WTC11 (cell line): Measurements from ENCODE around the gene LAMA4. TPM values are rescaled to one million over a fixed set of nuclear protein-coding genes. Genes with fewer than 3 reads are reported as not detected.

Experiments used
- ATAC-seq: fragments of 200-7000 bp; cut with Tn5 transposase; 2 replicates; pipeline ENCODE4 v1.10.0; 2021; ENCODE audit warnings: mild to moderate bottlenecking, moderate library complexity
- CTCF ChIA-PET: fragments of 300-600 bp; sonication (Branson Sonifier 250); formaldehyde crosslinking; loops from one replicate; lab custom pipeline; 2021; ENCODE audit warnings: antibody characterized with exemption; lab: Charles Lee
- POLR2A ChIA-PET: fragments of 350-600 bp; sonication (Branson Sonifier 250); formaldehyde crosslinking; loops from one replicate; lab custom pipeline; 2021; ENCODE audit warnings: antibody characterized with exemption; lab: Charles Lee
- DNase-seq: peaks from one replicate; pipeline ENCODE4 v3.0.0; 2021; ENCODE audit warnings: low spot score
- H3K27ac Mint-ChIP-seq: 2 replicates; pipeline ENCODE4 v1.8.0; 2021; ENCODE audit warnings: mixed read lengths
- H3K27me3 Mint-ChIP-seq: 2 replicates; pipeline ENCODE4 v1.8.0; 2021; ENCODE audit warnings: low read depth, mild to moderate bottlenecking, moderate library complexity, mixed read lengths
- H3K36me3 Mint-ChIP-seq: 2 replicates; pipeline ENCODE4 v1.8.0; 2021; ENCODE audit warnings: mixed read lengths
- H3K4me1 Mint-ChIP-seq: 2 replicates; pipeline ENCODE4 v1.8.0; 2022; ENCODE audit warnings: mixed read lengths
- H3K4me3 Mint-ChIP-seq: 2 replicates; pipeline ENCODE4 v1.8.0; 2021; ENCODE audit warnings: mild to moderate bottlenecking, moderate library complexity, mixed read lengths
- H3K9me3 Mint-ChIP-seq: 2 replicates; pipeline ENCODE4 v1.8.0; 2021; ENCODE audit warnings: mixed read lengths
- ATF6 ChIP-seq: sonication (generic); formaldehyde crosslinking; IDR thresholded peaks from 2 replicates; pipeline ENCODE4 v1.8.1; 2023; ENCODE audit warnings: mild to moderate bottlenecking, missing genetic modification reagents
- ERG ChIP-seq: fragments of 250-450 bp; sonication (Bioruptor Pico); IDR thresholded peaks from 2 replicates; pipeline ENCODE4 v1.8.0; 2021; ENCODE audit warnings: mild to moderate bottlenecking
- FOXP4 ChIP-seq: sonication (generic); formaldehyde crosslinking; IDR thresholded peaks from 2 replicates; pipeline ENCODE4 v1.8.0; 2022; ENCODE audit warnings: mild to moderate bottlenecking, missing genetic modification reagents
- GRHL2 ChIP-seq: fragments of 250-450 bp; sonication (Bioruptor Pico); IDR thresholded peaks from 2 replicates; pipeline ENCODE4 v1.8.0; 2022; ENCODE audit warnings: mild to moderate bottlenecking, moderate library complexity; ENCODE audit not compliant: insufficient replicate concordance, severe bottlenecking
- JAZF1 ChIP-seq: fragments of 250-450 bp; sonication (Bioruptor Pico); IDR thresholded peaks from 2 replicates; pipeline ENCODE4 v1.9.0; 2021; ENCODE audit warnings: moderate library complexity, mild to moderate bottlenecking, inconsistent platforms
- MXD4 ChIP-seq: fragments of 250-450 bp; sonication (Bioruptor Pico); IDR thresholded peaks from 2 replicates; pipeline ENCODE4 v1.8.0; 2021; ENCODE audit warnings: mild to moderate bottlenecking, moderate library complexity, borderline replicate concordance
- PRRX2 ChIP-seq: fragments of 250-450 bp; sonication (Bioruptor Pico); IDR thresholded peaks from 2 replicates; pipeline ENCODE4 v1.8.0; 2021; ENCODE audit warnings: mild to moderate bottlenecking
- STAT6 ChIP-seq: sonication (generic); formaldehyde crosslinking; conservative IDR thresholded peaks from 2 replicates; pipeline ENCODE4 v1.8.1; 2023; ENCODE audit warnings: mild to moderate bottlenecking, low read depth, missing genetic modification reagents, moderate library complexity
- USF2 ChIP-seq: sonication (generic); formaldehyde crosslinking; IDR thresholded peaks from 2 replicates; pipeline ENCODE4 v1.8.1; 2023; ENCODE audit warnings: mild to moderate bottlenecking, missing genetic modification reagents, moderate library complexity
- ZBTB21 ChIP-seq: sonication (generic); formaldehyde crosslinking; IDR thresholded peaks from 2 replicates; pipeline ENCODE4 v1.8.1; 2023; ENCODE audit warnings: mild to moderate bottlenecking, missing genetic modification reagents, borderline replicate concordance
- ZBTB43 ChIP-seq: sonication (generic); formaldehyde crosslinking; IDR thresholded peaks from 2 replicates; pipeline ENCODE4 v1.8.1; 2023; ENCODE audit warnings: mild to moderate bottlenecking, missing genetic modification reagents
- ZNF219 ChIP-seq: sonication (generic); formaldehyde crosslinking; IDR thresholded peaks from 2 replicates; pipeline ENCODE4 v1.8.0; 2023; ENCODE audit warnings: missing genetic modification reagents, mild to moderate bottlenecking, borderline replicate concordance
- ZNF232 ChIP-seq: sonication (generic); formaldehyde crosslinking; IDR thresholded peaks from 2 replicates; pipeline ENCODE4 v1.8.0; 2022; ENCODE audit warnings: mild to moderate bottlenecking, missing genetic modification reagents
- ZNF281 ChIP-seq: sonication (generic); formaldehyde crosslinking; IDR thresholded peaks from 2 replicates; pipeline ENCODE4 v1.8.0; 2023; ENCODE audit warnings: mild to moderate bottlenecking, missing genetic modification reagents
- ZNF425 ChIP-seq: fragments of 250-450 bp; sonication (Bioruptor Pico); conservative IDR thresholded peaks from 2 replicates; pipeline ENCODE4 v1.9.0; 2021; ENCODE audit warnings: mild to moderate bottlenecking
- total RNA-seq: library from RNA; stranded (reverse); gene quantifications from 3 replicates; pipeline ENCODE4 v1.2.3, GENCODE V29; 2021

The LAMA4 gene
- total RNA-seq, 1 experiment from 2014 or later, result 1.6 TPM

GRCh38 chr6:112065426-112065986 is 188.9 kb downstream of the LAMA4 start (continued):
- TF ChIP-seq STAT6 (CRISPR knock-in tag) (no peak), GRHL2 (no peak), MXD4 (CRISPR knock-in tag) (no peak), ZNF219 (no peak), ZNF281 (no peak), PRRX2 (CRISPR knock-in tag) (no peak), JAZF1 (CRISPR knock-in tag) (no peak)
- TF ChIP-seq, all 79 proteins: peak for 0

GRCh38 chr6:112062966-112063365 is 191.4 kb downstream of the LAMA4 start:
- no peak overlapping the region for H3K4me3 Mint-ChIP-seq
- CTCF ChIA-PET, result interaction anchor here (1.5 kb wide), 1 partner anchor 53 kb away, joined by 3 read pairs; no protein-coding TSS in a partner anchor
- no peak for DNase-seq
- H3K27ac Mint-ChIP-seq, result no peak overlapping the region
- POLR2A ChIA-PET, result no interaction called here
- ATAC-seq, result no peak
- no peaks in the 10 kb centered on the region for H3K4me1 Mint-ChIP-seq
- no peaks in the 10 kb centered on the region for H3K9me3 Mint-ChIP-seq
- TF ChIP-seq ZBTB21 (CRISPR knock-in tag) (no peak), ATF6 (no peak), ZNF425 (CRISPR knock-in tag) (no peak), ZNF232 (CRISPR knock-in tag) (no peak), FOXP4 (CRISPR knock-in tag) (no peak), ZBTB43 (CRISPR knock-in tag) (no peak), USF2 (CRISPR knock-in tag) (no peak), ERG (CRISPR knock-in tag) (no peak)
- no peaks in the 10 kb centered on the region for H3K36me3 Mint-ChIP-seq
- H3K27me3 Mint-ChIP-seq, result no peaks in the 10 kb centered on the region
